Lung (tissue), 12 donors: ENCODE results near the gene CSTPP1. TPM values are rescaled to one million over a fixed set of nuclear protein-coding genes. Genes with fewer than 3 reads are reported as not detected.

Experiments used
- ATAC-seq: fragments of 200-7000 bp; cut with Tn5 transposase; one replicate; pipeline ENCODE4 v1.9.1; 2020; ENCODE audit warnings: moderate number of reproducible peaks; ENCODE audit not compliant: insufficient read depth, low FRiP score
- DNase-seq, 3 donors: peaks; one replicate each; pipeline ENCODE4 v3.0.0-alpha.2; 2013 to 2017
- H3K27ac ChIP-seq, 2 donors: one replicate each; pipeline ENCODE4 v1.5.1; 2013; ENCODE audit warnings: mild to moderate bottlenecking in 2 of 2, moderate library complexity in 2 of 2, control low read depth in 1 of 2, inconsistent platforms in 1 of 2, low read depth in 1 of 2, low read length in 1 of 2
- H3K27me3 ChIP-seq, 3 donors: one replicate each; pipeline ENCODE4 v1.5.1; 2013; ENCODE audit warnings: low read length in 2 of 3; ENCODE audit not compliant: control insufficient read depth in 3 of 3, insufficient read depth in 3 of 3
- H3K36me3 ChIP-seq, 4 donors: one replicate each; pipeline ENCODE4 v1.5.1; 2013; ENCODE audit warnings: low read length in 4 of 4, mild to moderate bottlenecking in 1 of 4, moderate library complexity in 1 of 4; ENCODE audit not compliant: control insufficient read depth in 4 of 4, insufficient read depth in 4 of 4
- H3K4me1 ChIP-seq, 5 donors: one replicate each; pipeline ENCODE4 v1.5.1; 2013; ENCODE audit warnings: low read length in 5 of 5, mild to moderate bottlenecking in 2 of 5, moderate library complexity in 1 of 5; ENCODE audit not compliant: control insufficient read depth in 5 of 5, insufficient read depth in 5 of 5
- H3K4me3 ChIP-seq: one replicate; pipeline ENCODE4 v1.5.1; 2013; ENCODE audit warnings: mild to moderate bottlenecking, control low read depth, moderate library complexity
- H3K9ac ChIP-seq, 2 donors: one replicate each; pipeline ENCODE4 v1.5.1; 2013; ENCODE audit warnings: low read length in 2 of 2, control low read depth in 1 of 2; ENCODE audit not compliant: insufficient read depth in 1 of 2
- H3K9me3 ChIP-seq, 4 donors: one replicate each; pipeline ENCODE4 v1.5.1; 2013; ENCODE audit warnings: low read length in 3 of 4, mild to moderate bottlenecking in 1 of 4, moderate library complexity in 1 of 4; ENCODE audit not compliant: control insufficient read depth in 4 of 4, insufficient read depth in 3 of 4
- WGBS, 2 donors: extraction: QIAGEN DNeasy Blood & Tissue Kit; methylation state at CpG; one replicate each; pipeline ENCODE4 v1.1.7; 2013; 5-methylcytosine and 5-hydroxymethylcytosine counted together
- polyA plus RNA-seq, 2 donors: library from polyadenylated mRNA; stranded (reverse); fragments of 200-250 nt; gene quantifications; one replicate each; pipeline ENCODE4 v1.2.1, GENCODE V29; 2013
- total RNA-seq, 2 donors: library from RNA; depleted of rRNA in 1 of 2; stranded (reverse); fragments of >200 nt in 1 of 2; gene quantifications; one replicate each; pipeline ENCODE4 v1.2.1, GENCODE V29; 2014 to 2021
- TF ChIP-seq, protein P1 (sequence below): IDR thresholded peaks from 2 replicates; pipeline ENCODE4 v1.5.1; 2012; ENCODE audit warnings: mild to moderate bottlenecking; ENCODE audit errors: control extremely low read depth, extremely low read depth
- donor health status: control.
- donor health status: control.
- donor health status: Bipolar disorder and iron deficiency.
- donor health status: healthy.
- donor health status: DM: yes; HTN: yes; CAD: no.

CSTPP1 gene
- total and polyA plus RNA-seq, 4 donors, result 26.0 to 45.8 (median 34.4) TPM

GRCh38 chr11:46981436-46981835 lies 44.9 kb downstream of the CSTPP1 start:
- peaks cover 0 to 7% (median 6%) of the 10 kb centered on the region in 5 donors for H3K4me1 ChIP-seq
- H3K27ac ChIP-seq, result no peak overlapping the region
- no peak for ATAC-seq
- WGBS, 2 donors, result 71 to 76% methylated on average over 3 of the region's 3 CpGs
- no peak overlapping the region for H3K4me3 ChIP-seq
- no peak overlapping the region for H3K9ac ChIP-seq
- no peaks in the 10 kb centered on the region for H3K36me3 ChIP-seq
- TF ChIP-seq, protein P1, sequence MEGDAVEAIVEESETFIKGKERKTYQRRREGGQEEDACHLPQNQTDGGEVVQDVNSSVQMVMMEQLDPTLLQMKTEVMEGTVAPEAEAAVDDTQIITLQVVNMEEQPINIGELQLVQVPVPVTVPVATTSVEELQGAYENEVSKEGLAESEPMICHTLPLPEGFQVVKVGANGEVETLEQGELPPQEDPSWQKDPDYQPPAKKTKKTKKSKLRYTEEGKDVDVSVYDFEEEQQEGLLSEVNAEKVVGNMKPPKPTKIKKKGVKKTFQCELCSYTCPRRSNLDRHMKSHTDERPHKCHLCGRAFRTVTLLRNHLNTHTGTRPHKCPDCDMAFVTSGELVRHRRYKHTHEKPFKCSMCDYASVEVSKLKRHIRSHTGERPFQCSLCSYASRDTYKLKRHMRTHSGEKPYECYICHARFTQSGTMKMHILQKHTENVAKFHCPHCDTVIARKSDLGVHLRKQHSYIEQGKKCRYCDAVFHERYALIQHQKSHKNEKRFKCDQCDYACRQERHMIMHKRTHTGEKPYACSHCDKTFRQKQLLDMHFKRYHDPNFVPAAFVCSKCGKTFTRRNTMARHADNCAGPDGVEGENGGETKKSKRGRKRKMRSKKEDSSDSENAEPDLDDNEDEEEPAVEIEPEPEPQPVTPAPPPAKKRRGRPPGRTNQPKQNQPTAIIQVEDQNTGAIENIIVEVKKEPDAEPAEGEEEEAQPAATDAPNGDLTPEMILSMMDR, result no peak
- H3K27me3 ChIP-seq, result no peaks in the 10 kb centered on the region
- no peaks in the 10 kb centered on the region for H3K9me3 ChIP-seq
- no peak for DNase-seq

DNA sequence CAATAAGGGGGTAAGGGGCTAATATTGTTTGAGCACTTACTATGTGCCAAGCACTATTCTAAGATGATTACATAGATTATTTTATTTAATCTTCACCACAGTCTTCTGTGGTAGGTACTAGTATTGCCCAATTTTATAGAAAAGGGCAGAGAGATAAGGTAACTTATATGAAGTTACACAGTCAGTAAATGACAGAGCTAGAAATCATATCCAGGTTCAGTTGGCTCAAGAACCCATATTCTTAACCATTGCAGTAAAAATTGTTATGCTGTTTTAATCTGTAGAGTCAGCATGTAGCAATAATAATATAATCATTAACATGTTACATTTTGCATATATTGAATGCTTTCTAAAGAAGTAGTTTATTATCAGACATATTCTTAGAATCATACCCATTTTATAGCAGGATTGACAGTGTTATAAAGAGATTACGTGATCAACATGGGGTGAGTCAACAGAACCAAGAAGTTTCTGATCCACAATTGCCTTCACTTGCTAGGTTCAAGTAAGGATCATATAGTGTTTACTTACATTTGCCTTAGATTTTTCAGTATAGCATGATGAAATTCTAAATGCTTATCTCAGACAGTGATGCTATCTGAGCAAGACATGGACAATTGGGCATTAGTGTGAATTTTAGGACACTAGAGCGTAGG lies 46.4 kb downstream of the CSTPP1 start:
- DNase-seq (no peak), ATAC-seq (no peak)
- no peak overlapping the region for H3K27ac ChIP-seq
- peaks cover 0 to 1% (median 0%) of the 10 kb centered on the region in 5 donors for H3K4me1 ChIP-seq
- TF ChIP-seq, protein P1, result no peak
- no peak overlapping the region for H3K4me3 ChIP-seq
- 97 to 99% methylated on average over 2 of the region's 2 CpGs for WGBS, 2 donors
- H3K9ac ChIP-seq, result no peak overlapping the region
- H3K36me3 ChIP-seq, result peaks cover 0 to 2% (median 0%) of the 10 kb centered on the region in 4 donors
- no peaks in the 10 kb centered on the region for H3K27me3 ChIP-seq
- no peaks in the 10 kb centered on the region for H3K9me3 ChIP-seq

- TF ChIP-seq, protein P1, result no peak
- no peak for ATAC-seq
- Histone ChIP-seq H3K27ac (no peak overlapping the region), H3K9ac (no peak overlapping the region), H3K9me3 (no peaks in the 10 kb centered on the region), H3K4me3 (no peak overlapping the region), H3K27me3 (no peaks in the 10 kb centered on the region), H3K4me1 (no peaks in the 10 kb centered on the region), H3K36me3 (peaks cover 0 to 4% (median 0%) of the 10 kb centered on the region in 4 donors)
- DNase-seq, result no peak
- WGBS, 2 donors, result 84 to 88% methylated on average over 6 of the region's 6 CpGs
Observed at GRCh38 chr11:46983598-46983997, 47.0 kb downstream of the CSTPP1 start.
